A673 (cell line): ENCODE measurements around the gene PRXL2A.

Experiments
- EZH2 ChIP-seq: fragments of 200-600 bp; sonication (generic); IDR thresholded peaks from 2 replicates; pipeline ENCODE4 v1.6.1; 2017; ENCODE audit warnings: borderline replicate concordance, low read depth, mild to moderate bottlenecking, mixed read lengths, antibody characterized with exemption, low read length; ENCODE audit not compliant: poor library complexity, severe bottlenecking
- TF ChIP-seq, protein P1 (sequence below): fragments of 300-800, 200-600 bp; sonication (generic); conservative IDR thresholded peaks from 2 replicates; pipeline ENCODE4 v1.5.1; 2017; ENCODE audit warnings: low read depth, mild to moderate bottlenecking, antibody characterized with exemption, low read length, moderate library complexity, mixed read lengths

DNA sequence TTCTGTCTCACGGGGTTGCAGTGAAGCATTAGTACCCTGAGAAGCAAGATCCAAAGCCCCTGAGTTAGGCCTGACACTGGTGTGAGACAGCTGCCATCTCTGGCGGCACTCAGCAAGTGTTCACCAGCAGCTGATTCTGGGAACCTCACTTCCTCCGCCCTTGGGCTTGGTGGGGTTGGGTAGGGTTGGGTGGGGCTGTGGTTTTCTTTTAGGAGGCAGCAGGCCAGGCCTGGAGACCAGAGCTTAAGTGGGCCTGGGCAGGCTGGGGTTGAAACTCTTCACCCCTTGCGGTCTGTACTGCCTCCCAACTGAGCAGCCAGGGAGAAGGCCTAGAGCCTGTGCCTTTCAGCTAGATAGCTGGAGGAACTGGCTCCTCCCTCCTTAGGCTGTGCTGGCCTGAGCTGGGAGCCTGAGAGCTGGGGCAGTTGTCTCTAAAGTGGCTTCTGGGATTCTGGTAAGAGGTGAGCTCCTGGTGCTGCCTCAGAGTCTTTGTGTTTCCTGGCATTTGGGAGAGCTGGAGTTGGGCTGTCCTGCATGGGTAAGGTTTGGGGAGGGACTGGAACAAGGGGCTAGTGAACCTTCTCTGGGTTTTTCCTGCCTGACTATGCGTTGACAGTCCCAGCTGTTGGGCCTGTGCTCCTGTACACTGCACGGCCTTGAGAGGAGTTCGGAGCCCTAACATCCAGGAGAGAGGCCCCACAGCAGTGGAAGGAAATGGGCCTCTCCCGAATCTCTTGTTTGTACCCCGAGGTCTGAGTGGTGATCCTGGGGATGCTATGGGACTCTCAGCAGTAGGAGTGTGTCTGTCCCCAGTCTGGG, 50.9 kb downstream of the PRXL2A start:
- TF ChIP-seq, protein P1, sequence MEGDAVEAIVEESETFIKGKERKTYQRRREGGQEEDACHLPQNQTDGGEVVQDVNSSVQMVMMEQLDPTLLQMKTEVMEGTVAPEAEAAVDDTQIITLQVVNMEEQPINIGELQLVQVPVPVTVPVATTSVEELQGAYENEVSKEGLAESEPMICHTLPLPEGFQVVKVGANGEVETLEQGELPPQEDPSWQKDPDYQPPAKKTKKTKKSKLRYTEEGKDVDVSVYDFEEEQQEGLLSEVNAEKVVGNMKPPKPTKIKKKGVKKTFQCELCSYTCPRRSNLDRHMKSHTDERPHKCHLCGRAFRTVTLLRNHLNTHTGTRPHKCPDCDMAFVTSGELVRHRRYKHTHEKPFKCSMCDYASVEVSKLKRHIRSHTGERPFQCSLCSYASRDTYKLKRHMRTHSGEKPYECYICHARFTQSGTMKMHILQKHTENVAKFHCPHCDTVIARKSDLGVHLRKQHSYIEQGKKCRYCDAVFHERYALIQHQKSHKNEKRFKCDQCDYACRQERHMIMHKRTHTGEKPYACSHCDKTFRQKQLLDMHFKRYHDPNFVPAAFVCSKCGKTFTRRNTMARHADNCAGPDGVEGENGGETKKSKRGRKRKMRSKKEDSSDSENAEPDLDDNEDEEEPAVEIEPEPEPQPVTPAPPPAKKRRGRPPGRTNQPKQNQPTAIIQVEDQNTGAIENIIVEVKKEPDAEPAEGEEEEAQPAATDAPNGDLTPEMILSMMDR, result no peak
- TF ChIP-seq EZH2, result no peak
